NCI-H748 treated with DMSO at 0.1 percent for 48 hours (cell line): ENCODE results near the gene SMIM24.

Source experiments
- DNase-seq: peaks from one replicate; lab custom pipeline; 2025; lab: John Stamatoyannopoulos, UW

SMIM24 gene

GRCh38 chr19:3497757-3498520, 17.6 kb upstream of the SMIM24 start:
- no peak for DNase-seq

GRCh38 chr19:3496392-3497273, 16.3 kb upstream of the SMIM24 start:
- no peak for DNase-seq

- no peak for DNase-seq
Measured at GRCh38 chr19:3494559-3494958, 14.2 kb upstream of the SMIM24 start.

GRCh38 chr19:3494051-3494450, 13.7 kb upstream of the SMIM24 start:
- no peak for DNase-seq

- no peak for DNase-seq
Measured at GRCh38 chr19:3493651-3494050, 13.3 kb upstream of the SMIM24 start.

GRCh38 chr19:3492919-3493318, 12.6 kb upstream of the SMIM24 start:
- no peak for DNase-seq

GRCh38 chr19:3492131-3492839, 12.0 kb upstream of the SMIM24 start:
- no peak for DNase-seq

GRCh38 chr19:3491396-3492119, 11.2 kb upstream of the SMIM24 start:
- DNase-seq, result no peak

- DNase-seq, result no peak
Measured at GRCh38 chr19:3483226-3483628, 2.9 kb upstream of the SMIM24 start, which contains the start of gene SMIM44. TSS of gene SMIM44 (minus strand) at chr19:3483441. CDS start at chr19:3483403, 38 bp downstream.

GRCh38 chr19:3482507-3483225, 2.3 kb upstream of the SMIM24 start:
- DNase-seq, result no peak

- DNase-seq, result no peak
Measured at GRCh38 chr19:3481241-3482090, 1.1 kb upstream of the SMIM24 start.

- DNase-seq, result no peak
Measured at GRCh38 chr19:3479834-3480215, 500 bp downstream of the SMIM24 start.

GRCh38 chr19:3479177-3479833, 1.0 kb downstream of the SMIM24 start:
- no peak for DNase-seq

GRCh38 chr19:3478409-3479176, 1.7 kb downstream of the SMIM24 start:
- no peak for DNase-seq

GRCh38 chr19:3477951-3478350, 2.4 kb downstream of the SMIM24 start:
- DNase-seq, result no peak

- no peak for DNase-seq
Measured at GRCh38 chr19:3477506-3477905, 2.8 kb downstream of the SMIM24 start.

GRCh38 chr19:3476830-3477229, 3.5 kb downstream of the SMIM24 start:
- DNase-seq, result no peak

GRCh38 chr19:3475449-3475848, 4.9 kb downstream of the SMIM24 start:
- DNase-seq, result no peak

- no peak for DNase-seq
Measured at GRCh38 chr19:3474614-3475013, 5.7 kb downstream of the SMIM24 start.
